GM23338 (cell line): ENCODE measurements around the gene SYNPR. TPM values are rescaled to one million over a fixed set of nuclear protein-coding genes. Genes with fewer than 3 reads are reported as not detected.

Source experiments
- ATAC-seq: fragments of 200-7000 bp; cut with Tn5 transposase; 3 replicates; pipeline ENCODE4 v1.9.1; 2020
- DNase-seq: peaks from one replicate; pipeline ENCODE4 v3.0.0-alpha.2; 2015; ENCODE audit warnings: low spot score
- H2AFZ ChIP-seq: fragments of 200-600 bp; sonication (generic); 2 replicates; pipeline ENCODE4 v1.8.0; 2016; ENCODE audit warnings: antibody characterized with exemption, mild to moderate bottlenecking, moderate library complexity
- H3F3A ChIP-seq: fragments of 200-600 bp; sonication (generic); replicated peaks from 2 replicates; pipeline ENCODE4 v1.8.0; 2017; ENCODE audit warnings: antibody characterized with exemption, mixed run types, low read depth
- H3K27ac ChIP-seq: fragments of 200-600 bp; sonication (generic); 2 replicates; pipeline ENCODE4 v1.6.1; 2016; ENCODE audit warnings: low read depth
- H3K27me3 ChIP-seq: fragments of 200-600 bp; sonication (generic); 2 replicates; pipeline ENCODE4 v1.8.0; 2016; ENCODE audit warnings: mild to moderate bottlenecking, mixed run types, moderate library complexity; ENCODE audit not compliant: insufficient read depth
- H3K36me3 ChIP-seq: fragments of 200-600 bp; sonication (generic); 2 replicates; pipeline ENCODE4 v1.8.0; 2016; ENCODE audit warnings: mild to moderate bottlenecking; ENCODE audit not compliant: insufficient read depth
- H3K4me1 ChIP-seq: fragments of 200-600 bp; sonication (generic); 2 replicates; pipeline ENCODE4 v1.8.0; 2016; ENCODE audit warnings: mild to moderate bottlenecking, moderate library complexity; ENCODE audit not compliant: insufficient read depth
- H3K4me2 ChIP-seq: fragments of 200-600 bp; sonication (generic); 2 replicates; pipeline ENCODE4 v1.7.1; 2017; ENCODE audit warnings: mixed run types
- H3K4me3 ChIP-seq: fragments of 200-600 bp; sonication (generic); 2 replicates; pipeline ENCODE4 v1.6.1; 2016; ENCODE audit warnings: mixed run types
- H3K79me2 ChIP-seq: fragments of 200-600 bp; sonication (generic); replicated peaks from 2 replicates; pipeline ENCODE4 v1.8.0; 2017; ENCODE audit warnings: mild to moderate bottlenecking; ENCODE audit not compliant: insufficient read depth
- H3K9me2 ChIP-seq: fragments of 200-600 bp; sonication (generic); 2 replicates; pipeline ENCODE4 v1.8.0; 2017; ENCODE audit not compliant: insufficient read depth
- H4K20me1 ChIP-seq: fragments of 200-600 bp; sonication (generic); replicated peaks from 2 replicates; pipeline ENCODE4 v1.8.0; 2017; ENCODE audit warnings: mild to moderate bottlenecking; ENCODE audit not compliant: insufficient read depth
- H3K27ac Mint-ChIP-seq: 2 replicates; pipeline ENCODE4 v1.8.0; 2020; ENCODE audit warnings: inconsistent platforms, mild to moderate bottlenecking, moderate library complexity, mixed read lengths
- H3K27me3 Mint-ChIP-seq: 3 replicates; pipeline ENCODE4 v1.8.0; 2022; ENCODE audit warnings: low read depth, mild to moderate bottlenecking, moderate library complexity, mixed read lengths, inconsistent platforms; ENCODE audit not compliant: insufficient read depth, poor library complexity
- H3K36me3 Mint-ChIP-seq: 3 replicates; pipeline ENCODE4 v1.8.0; 2021; ENCODE audit warnings: low read depth, mild to moderate bottlenecking, inconsistent platforms, moderate library complexity, mixed read lengths
- H3K4me1 Mint-ChIP-seq: 3 replicates; pipeline ENCODE4 v1.8.0; 2020; ENCODE audit warnings: mild to moderate bottlenecking, inconsistent platforms, mixed read lengths
- H3K4me3 Mint-ChIP-seq: 3 replicates; pipeline ENCODE4 v1.8.0; 2021; ENCODE audit warnings: moderate library complexity, mild to moderate bottlenecking, inconsistent platforms, mixed read lengths
- H3K9me3 Mint-ChIP-seq: 3 replicates; pipeline ENCODE4 v1.8.0; 2020; ENCODE audit warnings: moderate library complexity, mild to moderate bottlenecking, inconsistent platforms, mixed read lengths
- CREB1 ChIP-seq: fragments of 250-450 bp; sonication (Bioruptor Pico); IDR thresholded peaks from 2 replicates; pipeline ENCODE4 v1.5.0; 2020; ENCODE audit warnings: low read depth, mild to moderate bottlenecking, moderate library complexity
- CTCF ChIP-seq, 2 experiments: fragments of 200-600 bp in 1 of 2; sonication (generic) in 1 of 2; conservative IDR thresholded peaks; 2 replicates each; pipeline versions ENCODE4 v1.5.1 to v1.6.1; 2016 to 2017; ENCODE audit warnings: antibody characterized with exemption in 2 of 2, low read depth in 2 of 2, mild to moderate bottlenecking in 2 of 2, moderate library complexity in 1 of 2
- ETS1 ChIP-seq: IDR thresholded peaks from 2 replicates; pipeline ENCODE4 v1.6.1; 2016; ENCODE audit warnings: antibody characterized with exemption
- EZH2 ChIP-seq: fragments of 200-600 bp; sonication (generic); IDR thresholded peaks from one replicate; pipeline ENCODE4 v1.8.0; 2017; ENCODE audit warnings: antibody characterized with exemption, mild to moderate bottlenecking, low read depth; ENCODE audit not compliant: unreplicated experiment
- EZH2phosphoT487 ChIP-seq: fragments of 200-600 bp; sonication (generic); IDR thresholded peaks from one replicate; pipeline ENCODE4 v1.8.1; 2018; ENCODE audit warnings: antibody characterized with exemption; ENCODE audit not compliant: unreplicated experiment
- JUNB ChIP-seq: IDR thresholded peaks from one replicate; pipeline ENCODE4 v1.6.1; 2016; ENCODE audit warnings: antibody characterized with exemption; ENCODE audit not compliant: unreplicated experiment
- NANOG ChIP-seq: IDR thresholded peaks from 2 replicates; pipeline ENCODE4 v1.6.1; 2016; ENCODE audit warnings: antibody characterized with exemption, borderline replicate concordance
- POLR2AphosphoS5 ChIP-seq: IDR thresholded peaks from 2 replicates; pipeline ENCODE4 v1.6.1; 2016; ENCODE audit warnings: antibody characterized with exemption, low read depth
- REST ChIP-seq: IDR thresholded peaks from one replicate; pipeline ENCODE4 v1.6.1; 2018; ENCODE audit warnings: antibody characterized with exemption; ENCODE audit not compliant: unreplicated experiment
- STAT1 ChIP-seq: IDR thresholded peaks from one replicate; pipeline ENCODE4 v1.6.1; 2016; ENCODE audit warnings: antibody characterized with exemption; ENCODE audit not compliant: unreplicated experiment
- ZNF114 ChIP-seq: fragments of 250-450 bp; sonication (Bioruptor Pico); IDR thresholded peaks from 2 replicates; pipeline ENCODE4 v1.5.0; 2020; ENCODE audit warnings: mild to moderate bottlenecking, moderate library complexity
- ZNF331 ChIP-seq: fragments of 250-450 bp; sonication (Bioruptor Pico); IDR thresholded peaks from 2 replicates; pipeline ENCODE4 v1.5.0; 2020; ENCODE audit warnings: low read depth, mild to moderate bottlenecking, moderate library complexity
- ZNF462 ChIP-seq: fragments of 250-450 bp; sonication (Bioruptor Pico); IDR thresholded peaks from 2 replicates; pipeline ENCODE4 v1.5.0; 2020; ENCODE audit warnings: mild to moderate bottlenecking, moderate library complexity
- polyA plus RNA-seq: library from polyadenylated mRNA; unstranded; fragments of >200 nt; fragmentation: Nextera tagmentation; extraction: Ambion mirVana; gene quantifications from 2 replicates; pipeline ENCODE4 v1.2.1, GENCODE V29; 2016
- total RNA-seq: library from RNA; depleted of rRNA; stranded (reverse); fragments of >200 nt; shearing (Covaris generic); gene quantifications from 2 replicates; pipeline ENCODE4 v1.2.3, GENCODE V29; 2014

The SYNPR gene
- total and polyA plus RNA-seq, 2 experiments from 2014 or later: 0.38 to 0.55 TPM

GRCh38 chr3:63400246-63400860 lies 122.2 kb downstream of the SYNPR start:
- Histone ChIP-seq H3K9me2 (peaks cover 13% of the 10 kb centered on the region; the same call in 1 of the 2 replicates), H3K36me3 (no peaks in the 10 kb centered on the region), H4K20me1 (no peaks in the 10 kb centered on the region), H3K79me2 (no peaks in the 10 kb centered on the region), H3K27ac (no peak overlapping the region), H2AFZ (no peak overlapping the region), H3K4me2 (no peak overlapping the region), H3K27me3 (no peaks in the 10 kb centered on the region), H3K4me1 (no peaks in the 10 kb centered on the region), H3F3A (no peaks in the 10 kb centered on the region), H3K4me3 (no peak overlapping the region)
- Mint-ChIP-seq H3K4me3 (no peak overlapping the region), H3K27ac (no peak overlapping the region), H3K27me3 (peaks cover 3% of the 10 kb centered on the region), H3K36me3 (peaks cover 13% of the 10 kb centered on the region), H3K4me1 (no peaks in the 10 kb centered on the region), H3K9me3 (peaks cover 10% of the 10 kb centered on the region)
- TF ChIP-seq POLR2AphosphoS5 (no peak), ZNF114 (CRISPR knock-in tag) (no peak), EZH2 (no peak), EZH2phosphoT487 (no peak), ZNF462 (CRISPR knock-in tag) (no peak), REST (no peak), STAT1 (no peak), JUNB (no peak), ZNF331 (CRISPR knock-in tag) (no peak), CTCF (conservative IDR thresholded peaks at IDR 0.05; ENCODE audit: low read depth in 2 of 2) (no peak), ETS1 (no peak), CREB1 (CRISPR knock-in tag) (no peak), NANOG (no peak)
- DNase-seq (no peak), ATAC-seq (no peak)
